Measurements from ENCODE around the gene CAMK2A. TPM values are rescaled to one million over a fixed set of nuclear protein-coding genes. Genes with fewer than 3 reads are reported as not detected.

The CAMK2A gene
- total RNA-seq, 4 donors from 2014 or later = 0.20 to 2.4 (median 1.3) TPM

GRCh38 chr5:150320044-150320613, 30.6 kb upstream of the CAMK2A start:
- TF ChIP-seq POLR2A (IDR thresholded peaks at IDR 0.05) (no peak), EP300 (IDR thresholded peaks at IDR 0.05) (peak; percentile 41 to 86)
- TF ChIP-seq, protein P1, sequence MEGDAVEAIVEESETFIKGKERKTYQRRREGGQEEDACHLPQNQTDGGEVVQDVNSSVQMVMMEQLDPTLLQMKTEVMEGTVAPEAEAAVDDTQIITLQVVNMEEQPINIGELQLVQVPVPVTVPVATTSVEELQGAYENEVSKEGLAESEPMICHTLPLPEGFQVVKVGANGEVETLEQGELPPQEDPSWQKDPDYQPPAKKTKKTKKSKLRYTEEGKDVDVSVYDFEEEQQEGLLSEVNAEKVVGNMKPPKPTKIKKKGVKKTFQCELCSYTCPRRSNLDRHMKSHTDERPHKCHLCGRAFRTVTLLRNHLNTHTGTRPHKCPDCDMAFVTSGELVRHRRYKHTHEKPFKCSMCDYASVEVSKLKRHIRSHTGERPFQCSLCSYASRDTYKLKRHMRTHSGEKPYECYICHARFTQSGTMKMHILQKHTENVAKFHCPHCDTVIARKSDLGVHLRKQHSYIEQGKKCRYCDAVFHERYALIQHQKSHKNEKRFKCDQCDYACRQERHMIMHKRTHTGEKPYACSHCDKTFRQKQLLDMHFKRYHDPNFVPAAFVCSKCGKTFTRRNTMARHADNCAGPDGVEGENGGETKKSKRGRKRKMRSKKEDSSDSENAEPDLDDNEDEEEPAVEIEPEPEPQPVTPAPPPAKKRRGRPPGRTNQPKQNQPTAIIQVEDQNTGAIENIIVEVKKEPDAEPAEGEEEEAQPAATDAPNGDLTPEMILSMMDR (IDR thresholded peaks at IDR 0.05) = no peak
- WGBS, 2 donors = 28 to 33% methylated on average over 2 of the region's 2 CpGs
- H3K4me3 ChIP-seq = no peak overlapping the region
- peaks cover 0 to 31% (median 2%) of the 10 kb centered on the region in 4 donors for H3K4me1 ChIP-seq
- DNase-seq (ENCODE audit: low spot score in 2 of 2) = peak; percentile 69 to 89
- no peaks in the 10 kb centered on the region for H3K9me3 ChIP-seq
- H3K36me3 ChIP-seq = no peaks in the 10 kb centered on the region
- no peaks in the 10 kb centered on the region for H3K27me3 ChIP-seq
- peak overlapping the region; percentile 28 to 68 (median 38) for H3K27ac ChIP-seq

DNA sequence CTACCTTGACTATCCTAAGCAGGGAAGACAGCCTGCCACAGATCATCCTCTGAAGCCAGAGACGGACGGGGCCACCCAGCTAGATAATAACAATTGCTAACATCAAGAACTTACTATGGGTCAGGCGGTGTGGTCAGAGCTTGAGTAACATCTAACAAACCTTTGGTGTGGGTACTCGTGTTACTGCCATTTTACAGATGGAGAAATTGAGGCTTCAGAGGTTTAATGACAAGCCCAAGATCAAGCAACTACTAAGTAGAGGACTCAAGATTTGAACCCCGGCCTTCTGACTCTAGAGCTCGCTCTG, 29.9 kb upstream of the CAMK2A start:
- Histone ChIP-seq H3K9me3 (no peaks in the 10 kb centered on the region), H3K4me3 (no peak overlapping the region), H3K27me3 (no peaks in the 10 kb centered on the region), H3K36me3 (no peaks in the 10 kb centered on the region), H3K4me1 (peaks cover 0 to 31% (median 2%) of the 10 kb centered on the region in 4 donors), H3K27ac (peak overlapping the region in 3 of 4 donors; percentile 24 to 68 (median 48))
- TF ChIP-seq EP300 (IDR thresholded peaks at IDR 0.05) (no peak), POLR2A (IDR thresholded peaks at IDR 0.05) (no peak)
- TF ChIP-seq, protein P1 (IDR thresholded peaks at IDR 0.05) = no peak
- DNase-seq (ENCODE audit: low spot score in 2 of 2) = no peak
- WGBS, 2 donors = 86 to 87% methylated on average over 6 of the region's 6 CpGs

GRCh38 chr5:150318613-150319483, 29.3 kb upstream of the CAMK2A start:
- Histone ChIP-seq H3K9me3 (no peaks in the 10 kb centered on the region), H3K27ac (peak overlapping the region in 1 of 4 donors; percentile 68), H3K36me3 (no peaks in the 10 kb centered on the region), H3K4me3 (no peak overlapping the region), H3K4me1 (peaks cover 0 to 31% (median 2%) of the 10 kb centered on the region in 4 donors), H3K27me3 (no peaks in the 10 kb centered on the region)
- 70 to 76% methylated on average over 9 of the region's 9 CpGs for WGBS, 2 donors
- TF ChIP-seq, protein P1 (IDR thresholded peaks at IDR 0.05) = no peak
- no peak for TF ChIP-seq EP300 (IDR thresholded peaks at IDR 0.05)
- no peak for TF ChIP-seq POLR2A (IDR thresholded peaks at IDR 0.05)
- no peak for DNase-seq (ENCODE audit: low spot score in 2 of 2)

GRCh38 chr5:150317048-150318003, 27.8 kb upstream of the CAMK2A start:
- TF ChIP-seq POLR2A (IDR thresholded peaks at IDR 0.05) = no peak
- peak overlapping the region in 2 of 4 donors; percentile 17 to 53 for H3K27ac ChIP-seq
- no peaks in the 10 kb centered on the region for H3K36me3 ChIP-seq
- no peaks in the 10 kb centered on the region for H3K27me3 ChIP-seq
- 60 to 67% methylated on average over 11 of the region's 11 CpGs for WGBS, 2 donors
- no peaks in the 10 kb centered on the region for H3K9me3 ChIP-seq
- peak in 1 of 2 donors; percentile 17 for DNase-seq (ENCODE audit: low spot score in 2 of 2)
- H3K4me1 ChIP-seq = peaks cover 0 to 31% (median 2%) of the 10 kb centered on the region in 4 donors
- H3K4me3 ChIP-seq = no peak overlapping the region

DNA sequence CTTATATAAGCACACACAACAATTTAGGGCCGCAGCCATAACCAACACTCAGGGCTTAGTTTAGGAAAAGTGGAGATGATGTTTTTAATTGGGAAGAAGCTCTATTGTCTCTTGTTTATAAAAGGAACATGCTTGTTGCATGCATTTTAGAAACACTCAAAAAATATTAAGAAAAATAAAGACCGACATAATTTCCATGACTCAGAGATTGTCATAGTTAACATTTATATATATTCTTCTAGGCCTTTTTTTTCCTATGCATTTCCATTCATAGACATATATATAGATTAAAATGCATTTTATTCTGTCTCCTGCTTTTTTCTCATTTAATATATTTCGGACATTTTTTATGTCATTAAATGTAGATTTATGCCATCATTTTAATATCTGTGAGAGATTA, 26.7 kb upstream of the CAMK2A start:
- Histone ChIP-seq H3K4me1 (peaks cover 0 to 31% (median 2%) of the 10 kb centered on the region in 4 donors), H3K4me3 (no peak overlapping the region), H3K27ac (no peak overlapping the region), H3K27me3 (no peaks in the 10 kb centered on the region), H3K9me3 (no peaks in the 10 kb centered on the region), H3K36me3 (no peaks in the 10 kb centered on the region)
- TF ChIP-seq, protein P1 (IDR thresholded peaks at IDR 0.05) = no peak
- TF ChIP-seq POLR2A (IDR thresholded peaks at IDR 0.05) = no peak
- no peak for TF ChIP-seq EP300 (IDR thresholded peaks at IDR 0.05)
- no peak for DNase-seq (ENCODE audit: low spot score in 2 of 2)
- WGBS, 2 donors = 74 to 85% methylated on average over 3 of the region's 3 CpGs

All from tibial nerve (tissue), 4 donors.